Endothelial cell (in vitro differentiated cells): ENCODE results near the gene MRPL21. TPM values are rescaled to one million over a fixed set of nuclear protein-coding genes. Genes with fewer than 3 reads are reported as not detected.

ENCODE experiments used
- DNase-seq: peaks from one replicate; pipeline ENCODE4 v3.0.0; 2021; ENCODE audit warnings: low spot score
- H3K27ac Mint-ChIP-seq: one replicate; pipeline ENCODE4 v1.8.0; 2021; ENCODE audit warnings: mixed read lengths, inconsistent platforms; ENCODE audit not compliant: unreplicated experiment
- H3K27me3 Mint-ChIP-seq: one replicate; pipeline ENCODE4 v1.8.0; 2021; ENCODE audit warnings: mild to moderate bottlenecking, moderate library complexity, mixed read lengths, inconsistent platforms; ENCODE audit not compliant: unreplicated experiment
- H3K36me3 Mint-ChIP-seq: one replicate; pipeline ENCODE4 v1.8.0; 2021; ENCODE audit warnings: mild to moderate bottlenecking, low read depth, mixed read lengths, inconsistent platforms; ENCODE audit not compliant: unreplicated experiment
- H3K4me1 Mint-ChIP-seq: one replicate; pipeline ENCODE4 v1.8.0; 2021; ENCODE audit warnings: mild to moderate bottlenecking, mixed read lengths, inconsistent platforms; ENCODE audit not compliant: unreplicated experiment
- H3K4me3 Mint-ChIP-seq: one replicate; pipeline ENCODE4 v1.8.0; 2021; ENCODE audit warnings: mild to moderate bottlenecking, mixed read lengths, inconsistent platforms; ENCODE audit not compliant: unreplicated experiment
- H3K9me3 Mint-ChIP-seq: one replicate; pipeline ENCODE4 v1.8.0; 2021; ENCODE audit warnings: mixed read lengths, inconsistent platforms; ENCODE audit not compliant: unreplicated experiment
- total RNA-seq: library from RNA; stranded (reverse); fragmentation: NEBNext Ultra II Directional; extraction: Animal tissue kit (Norgen Biotek cat#: 25700); gene quantifications from one replicate; pipeline ENCODE4 v1.2.1, GENCODE V29; 2021; ENCODE audit not compliant: unreplicated experiment
- TF ChIP-seq, protein P1 (sequence below): fragments of 200-600 bp; sonication (generic); IDR thresholded peaks from one replicate; pipeline ENCODE4 v1.5.0; 2021; ENCODE audit warnings: antibody characterized with exemption; ENCODE audit not compliant: unreplicated experiment

The MRPL21 gene
- total RNA-seq, 1 donor from 2014 or later: 54.4 TPM

DNA sequence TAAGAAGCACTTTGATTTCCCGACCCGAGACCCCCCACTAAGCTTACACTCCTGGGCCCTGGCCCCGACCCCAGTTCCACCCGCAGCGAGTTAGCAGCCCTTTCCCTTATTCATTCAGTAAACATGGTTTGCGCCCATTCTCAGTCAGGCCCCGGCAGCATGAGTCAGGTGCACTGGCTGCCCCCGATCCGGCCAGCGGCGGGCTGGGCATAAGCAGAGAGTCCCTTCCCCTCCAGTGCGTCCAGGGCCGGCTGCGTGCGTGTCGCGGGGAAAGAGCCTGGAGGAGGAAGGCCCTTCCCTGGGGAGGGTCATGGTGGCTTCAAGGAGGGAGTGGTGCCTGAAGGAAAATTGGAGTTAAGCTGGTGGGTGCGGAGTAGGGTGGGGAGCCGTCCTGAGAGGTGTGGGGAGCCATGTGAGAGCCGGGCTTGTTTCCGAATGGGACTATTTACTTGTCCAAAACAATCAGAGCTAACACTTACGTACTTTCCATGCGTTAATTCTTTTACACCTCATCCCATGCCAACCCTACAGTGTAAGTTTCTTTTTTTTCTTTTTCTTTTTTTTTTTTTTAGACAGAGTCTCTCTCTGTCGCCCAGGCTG is 716 bp upstream of the MRPL21 start:
- peaks cover 27% of the 10 kb centered on the region for H3K36me3 Mint-ChIP-seq
- peak; percentile 23 for DNase-seq
- H3K27ac Mint-ChIP-seq: peak overlapping the region; percentile 57
- H3K4me1 Mint-ChIP-seq: peaks cover 28% of the 10 kb centered on the region
- TF ChIP-seq, protein P1, sequence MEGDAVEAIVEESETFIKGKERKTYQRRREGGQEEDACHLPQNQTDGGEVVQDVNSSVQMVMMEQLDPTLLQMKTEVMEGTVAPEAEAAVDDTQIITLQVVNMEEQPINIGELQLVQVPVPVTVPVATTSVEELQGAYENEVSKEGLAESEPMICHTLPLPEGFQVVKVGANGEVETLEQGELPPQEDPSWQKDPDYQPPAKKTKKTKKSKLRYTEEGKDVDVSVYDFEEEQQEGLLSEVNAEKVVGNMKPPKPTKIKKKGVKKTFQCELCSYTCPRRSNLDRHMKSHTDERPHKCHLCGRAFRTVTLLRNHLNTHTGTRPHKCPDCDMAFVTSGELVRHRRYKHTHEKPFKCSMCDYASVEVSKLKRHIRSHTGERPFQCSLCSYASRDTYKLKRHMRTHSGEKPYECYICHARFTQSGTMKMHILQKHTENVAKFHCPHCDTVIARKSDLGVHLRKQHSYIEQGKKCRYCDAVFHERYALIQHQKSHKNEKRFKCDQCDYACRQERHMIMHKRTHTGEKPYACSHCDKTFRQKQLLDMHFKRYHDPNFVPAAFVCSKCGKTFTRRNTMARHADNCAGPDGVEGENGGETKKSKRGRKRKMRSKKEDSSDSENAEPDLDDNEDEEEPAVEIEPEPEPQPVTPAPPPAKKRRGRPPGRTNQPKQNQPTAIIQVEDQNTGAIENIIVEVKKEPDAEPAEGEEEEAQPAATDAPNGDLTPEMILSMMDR: no peak
- H3K4me3 Mint-ChIP-seq: peak overlapping the region; percentile 99
- H3K9me3 Mint-ChIP-seq: no peaks in the 10 kb centered on the region
- H3K27me3 Mint-ChIP-seq: peaks cover 4% of the 10 kb centered on the region

GRCh38 chr11:68900835-68901381 is 2.7 kb downstream of the MRPL21 start:
- no peaks in the 10 kb centered on the region for H3K9me3 Mint-ChIP-seq
- TF ChIP-seq, protein P1: no peak
- peaks cover 45% of the 10 kb centered on the region for H3K36me3 Mint-ChIP-seq
- peaks cover 28% of the 10 kb centered on the region for H3K4me1 Mint-ChIP-seq
- no peak for DNase-seq
- H3K27me3 Mint-ChIP-seq: peaks cover 4% of the 10 kb centered on the region
- H3K4me3 Mint-ChIP-seq: no peak overlapping the region
- H3K27ac Mint-ChIP-seq: no peak overlapping the region

DNA sequence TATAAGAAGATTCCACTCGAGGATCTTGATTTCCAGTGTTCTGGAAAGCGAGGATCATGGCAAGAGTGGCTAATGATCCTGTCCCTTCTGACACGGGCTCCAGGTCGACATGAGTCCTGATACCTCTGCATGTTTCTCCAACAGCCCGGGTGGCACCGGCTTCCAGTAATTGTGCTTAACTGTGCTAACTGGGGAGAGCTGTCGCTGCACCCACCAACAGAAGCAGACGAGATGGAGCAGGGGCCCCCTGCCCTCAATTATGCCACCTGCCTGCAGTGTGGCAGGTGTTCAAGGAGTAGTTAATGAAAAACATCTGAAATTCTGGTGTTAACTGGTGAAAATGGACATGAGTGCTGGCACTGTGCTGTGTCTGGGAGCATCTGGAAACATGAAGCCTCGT is 6.2 kb downstream of the MRPL21 start:
- TF ChIP-seq, protein P1: no peak
- H3K9me3 Mint-ChIP-seq: no peaks in the 10 kb centered on the region
- H3K4me1 Mint-ChIP-seq: peaks cover 11% of the 10 kb centered on the region
- peaks cover 2% of the 10 kb centered on the region for H3K27me3 Mint-ChIP-seq
- H3K36me3 Mint-ChIP-seq: peaks cover 46% of the 10 kb centered on the region
- DNase-seq: no peak
- no peak overlapping the region for H3K27ac Mint-ChIP-seq
- peak overlapping the region; percentile 56 for H3K4me3 Mint-ChIP-seq

- TF ChIP-seq, protein P1: no peak
- H3K36me3 Mint-ChIP-seq: peaks cover 40% of the 10 kb centered on the region
- no peak overlapping the region for H3K4me3 Mint-ChIP-seq
- peaks cover 2% of the 10 kb centered on the region for H3K27me3 Mint-ChIP-seq
- no peaks in the 10 kb centered on the region for H3K9me3 Mint-ChIP-seq
- H3K4me1 Mint-ChIP-seq: peaks cover 3% of the 10 kb centered on the region
- no peak overlapping the region for H3K27ac Mint-ChIP-seq
- DNase-seq: no peak
Observed at GRCh38 chr11:68896171-68896959, 7.3 kb downstream of the MRPL21 start.

- H3K27me3 Mint-ChIP-seq: peaks cover 2% of the 10 kb centered on the region
- DNase-seq: no peak
- H3K36me3 Mint-ChIP-seq: peaks cover 24% of the 10 kb centered on the region
- no peak overlapping the region for H3K4me3 Mint-ChIP-seq
- no peaks in the 10 kb centered on the region for H3K9me3 Mint-ChIP-seq
- no peak overlapping the region for H3K27ac Mint-ChIP-seq
- TF ChIP-seq, protein P1: no peak
- H3K4me1 Mint-ChIP-seq: no peaks in the 10 kb centered on the region
Observed at GRCh38 chr11:68893282-68893681, 10.3 kb downstream of the MRPL21 start.
